Activated CD4-positive, alpha-beta T cell treated with anti-CD3 and anti-CD28 coated beads for 1 hour (primary cell): Measurements from ENCODE around the gene RGPD8.
A peak's percentile ranks its signal among the peaks of the same experiment; 100 is the strongest.
"Not testable (repeated sequence)": the region's sequence is repeated elsewhere in the genome, so short reads cannot be mapped to it uniquely, and the experiment has no call there.

Experiments used
- DNase-seq: peaks from one replicate; pipeline ENCODE4 v3.0.0-alpha.2; 2020

The RGPD8 gene

DNA sequence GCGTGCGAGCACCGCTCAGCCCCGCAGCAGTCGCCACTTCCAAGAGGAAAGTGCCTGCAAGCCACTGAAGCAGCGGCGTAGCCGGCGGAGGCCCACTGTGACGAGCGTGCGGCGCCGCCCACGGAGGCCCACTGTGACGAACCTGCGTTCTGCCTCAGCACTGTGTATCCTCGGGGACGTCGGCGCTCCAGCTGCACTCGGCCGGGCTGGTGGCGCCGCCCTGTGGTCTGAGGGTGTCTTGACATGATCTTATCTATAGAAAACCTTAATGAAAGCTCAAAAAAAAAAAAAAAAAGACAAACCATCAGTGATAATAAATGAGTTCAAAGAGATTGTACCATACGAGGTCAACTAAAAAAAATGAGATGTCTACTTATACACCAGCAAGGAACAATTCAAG lies at the start of gene RGPD8:
Gene RGPD8 (minus strand): TSS at position 166 of the 400 bp plus-strand sequence. CDS start 192 bp downstream, outside the sequence.
- DNase-seq, result peak; percentile 80

DNA sequence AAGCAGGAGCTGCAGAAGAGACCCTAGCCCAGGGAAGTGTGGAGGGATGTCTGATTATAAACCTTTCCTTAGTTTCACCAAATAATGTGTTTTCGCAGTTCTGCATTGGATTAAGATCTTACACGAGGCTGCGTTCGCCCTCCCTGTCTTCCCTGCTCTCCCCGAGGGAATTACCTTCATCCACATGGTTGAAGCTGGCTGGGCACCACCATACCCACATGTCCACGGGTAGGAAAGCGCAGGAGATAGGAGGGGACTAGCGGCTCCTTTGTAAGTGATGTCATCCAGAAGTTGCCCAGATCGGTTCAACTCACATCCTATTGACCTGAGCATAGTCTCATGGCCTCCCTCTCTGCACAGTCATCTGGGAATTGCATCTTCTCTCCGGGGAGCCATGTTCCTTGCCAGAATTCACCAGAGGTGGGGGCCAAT lies 49.6 kb upstream of the RGPD8 start:
- DNase-seq, result no peak

DNA sequence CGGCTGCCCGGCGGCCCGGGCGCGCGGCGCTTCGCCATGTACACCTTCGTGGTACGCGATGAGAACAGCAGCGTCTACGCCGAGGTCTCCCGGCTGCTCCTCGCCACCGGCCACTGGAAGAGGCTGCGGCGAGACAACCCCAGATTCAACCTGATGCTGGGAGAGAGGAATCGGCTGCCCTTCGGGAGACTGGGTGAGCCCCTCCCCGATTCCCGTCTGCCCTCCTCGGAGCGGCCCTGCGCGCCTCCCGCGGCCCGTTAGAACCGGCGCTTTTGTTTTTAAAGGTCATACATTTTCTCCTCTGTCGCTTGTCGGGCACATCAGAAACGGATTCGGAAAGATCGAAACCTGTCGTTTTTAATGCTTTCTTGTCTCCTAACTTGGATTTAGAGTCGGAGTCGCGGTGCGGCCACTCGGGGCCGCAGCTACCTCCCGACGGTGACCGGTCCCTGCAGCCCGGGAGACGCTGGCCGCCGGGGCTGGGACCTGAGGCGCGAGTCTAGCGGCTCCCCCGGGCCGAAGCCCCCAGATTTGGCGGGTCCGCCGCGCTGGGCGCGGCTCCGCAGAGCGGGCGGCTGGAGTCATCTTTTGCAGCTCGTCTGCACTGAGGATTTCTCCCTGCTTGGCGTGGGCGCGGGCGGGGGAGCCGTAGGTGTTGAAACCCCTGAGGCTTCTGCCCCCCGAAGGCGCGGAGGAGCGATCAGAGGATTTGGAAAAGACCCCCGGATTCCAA lies 49.0 kb upstream of the RGPD8 start:
- peak; percentile 11 for DNase-seq

DNA sequence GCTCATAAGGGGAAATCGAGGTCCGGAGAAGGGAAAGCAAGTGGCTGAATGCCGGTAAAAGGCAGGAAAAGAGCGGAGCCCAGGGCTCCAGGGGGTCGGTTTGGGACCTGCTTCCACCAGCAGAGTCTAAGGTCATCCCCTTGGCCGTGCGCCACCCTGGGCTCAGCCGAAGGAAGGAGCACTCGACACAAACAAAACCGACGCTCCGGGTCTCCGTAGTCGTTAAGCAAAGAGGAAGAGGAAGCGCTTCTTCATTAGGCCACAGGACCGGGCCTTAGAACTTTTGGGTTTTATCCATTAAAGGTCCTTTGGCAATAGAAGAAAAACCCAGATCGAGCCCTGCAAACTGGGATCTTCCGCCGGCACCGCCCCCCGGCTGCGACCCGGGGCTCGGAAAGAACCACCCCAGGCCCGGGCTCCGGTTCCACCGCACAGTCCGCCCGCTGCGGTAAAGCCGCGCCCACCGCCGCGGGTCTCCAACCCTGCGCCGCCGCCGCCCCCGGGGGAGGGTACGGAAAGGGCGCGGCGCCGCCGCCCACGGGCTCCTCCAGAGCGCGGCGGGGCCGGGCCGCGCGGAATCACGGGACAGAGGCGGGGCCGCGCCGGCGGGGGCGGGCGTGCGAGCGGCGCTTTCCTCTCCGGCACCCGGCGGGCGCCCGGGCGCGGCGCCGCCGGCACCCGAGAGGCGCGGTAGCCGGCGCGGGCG lies 48.2 kb upstream of the RGPD8 start, which contains the start of gene TTL:
Gene TTL (plus strand): TSS at position 629 of the 706 bp plus-strand sequence. CDS start 189 bp downstream, outside the sequence.
- peak; percentile 70 for DNase-seq

DNA sequence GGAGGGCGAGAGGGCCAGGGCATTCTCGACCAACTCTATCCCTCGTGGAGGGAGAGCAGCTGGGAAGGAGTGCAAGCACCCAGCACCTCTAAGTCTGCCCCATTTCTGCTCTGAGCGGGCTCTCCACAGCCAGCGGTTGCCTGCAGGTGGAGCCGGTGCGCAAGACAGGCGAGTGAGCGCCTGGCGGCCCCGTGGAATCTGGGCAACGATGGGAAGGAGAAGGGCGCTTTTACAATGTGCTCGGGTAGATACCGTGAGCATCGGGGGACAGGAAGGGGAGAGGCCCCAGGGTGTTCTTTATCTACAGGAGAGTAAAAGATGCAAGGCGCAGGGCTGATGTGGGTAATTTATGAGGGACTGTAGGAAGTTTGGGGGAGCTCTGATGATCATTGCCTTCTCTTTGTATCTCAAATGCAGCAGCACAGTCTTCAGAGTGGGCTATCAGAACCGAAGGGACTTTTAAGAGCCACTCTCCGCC lies 47.6 kb upstream of the RGPD8 start:
- DNase-seq, result peak; percentile 72

DNA sequence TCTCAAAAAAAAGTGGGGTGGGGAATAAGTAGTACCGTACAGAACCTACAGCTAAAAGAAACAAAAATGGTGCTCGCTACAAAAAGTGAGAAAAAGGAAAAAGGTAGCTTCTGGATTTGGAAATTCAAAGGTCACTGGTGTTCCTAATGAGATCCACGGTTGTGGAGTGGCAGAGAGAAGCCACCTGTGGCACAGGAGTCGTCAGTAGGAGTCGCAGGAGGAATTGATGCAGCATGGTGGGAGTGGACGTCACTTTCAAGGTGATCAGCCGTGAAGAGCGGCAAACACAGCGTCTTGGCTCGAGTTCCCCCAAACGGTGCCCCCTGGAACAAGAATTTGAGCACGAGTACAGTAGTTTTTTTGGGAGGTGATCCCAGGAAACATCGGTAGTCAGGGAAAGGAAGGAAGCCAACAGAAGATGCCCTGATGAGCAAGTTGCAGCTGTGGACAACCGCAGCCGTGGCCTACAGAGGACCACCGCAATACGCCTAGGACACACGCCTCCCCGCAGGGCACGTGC lies 47.1 kb upstream of the RGPD8 start:
- DNase-seq, result peak; percentile 9

DNA sequence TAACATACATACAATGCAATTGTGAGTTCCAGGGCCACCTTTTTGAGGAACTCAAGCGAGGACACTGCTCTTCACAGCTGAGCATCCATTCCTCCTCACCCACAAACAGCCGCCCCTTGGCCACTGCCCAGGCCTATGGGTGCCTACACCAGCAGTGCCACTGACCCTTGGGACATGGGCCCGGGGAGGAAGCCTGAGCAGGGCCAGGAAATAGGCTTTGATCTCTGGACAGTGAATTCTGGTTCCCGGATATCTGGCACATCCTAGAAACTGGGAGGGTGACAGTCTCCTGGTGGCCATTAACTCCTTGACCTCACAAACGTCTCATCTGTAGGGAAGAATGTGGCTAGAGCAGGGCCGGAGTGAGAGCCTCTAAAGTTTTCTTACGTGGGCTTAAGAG lies 43.0 kb upstream of the RGPD8 start:
- no peak for DNase-seq

DNA sequence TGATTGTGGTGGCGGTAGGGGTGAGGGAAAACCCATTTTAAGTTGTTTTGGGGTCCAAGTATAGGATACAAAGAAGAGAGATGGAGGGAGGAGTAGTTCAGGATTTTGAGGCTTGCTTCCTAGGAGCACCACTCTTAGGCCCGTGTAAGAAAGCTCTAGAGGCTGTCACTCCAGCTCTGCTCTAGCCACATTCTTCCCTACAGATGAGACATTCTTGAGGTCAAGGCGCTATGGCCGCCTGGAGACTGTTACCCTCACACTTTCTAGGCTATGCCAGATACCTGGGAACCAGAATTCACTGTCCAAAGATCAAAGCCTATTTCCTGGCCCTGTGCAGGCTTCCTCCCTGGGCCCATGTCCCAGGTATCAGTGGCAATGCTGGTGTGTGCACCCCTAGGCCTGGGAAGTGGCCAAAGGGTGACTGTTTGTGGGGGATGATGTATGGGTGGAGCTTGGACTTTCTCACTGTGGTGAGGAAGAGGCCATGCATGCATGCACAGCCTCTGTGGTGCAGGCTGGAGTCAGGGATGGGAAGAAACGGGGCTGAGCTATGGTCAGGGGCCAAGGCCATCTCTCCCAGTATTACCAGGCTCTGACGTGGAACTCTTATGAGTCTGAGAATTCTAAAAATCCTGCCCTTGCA lies 41.5 kb upstream of the RGPD8 start:
- DNase-seq, result no peak

DNA sequence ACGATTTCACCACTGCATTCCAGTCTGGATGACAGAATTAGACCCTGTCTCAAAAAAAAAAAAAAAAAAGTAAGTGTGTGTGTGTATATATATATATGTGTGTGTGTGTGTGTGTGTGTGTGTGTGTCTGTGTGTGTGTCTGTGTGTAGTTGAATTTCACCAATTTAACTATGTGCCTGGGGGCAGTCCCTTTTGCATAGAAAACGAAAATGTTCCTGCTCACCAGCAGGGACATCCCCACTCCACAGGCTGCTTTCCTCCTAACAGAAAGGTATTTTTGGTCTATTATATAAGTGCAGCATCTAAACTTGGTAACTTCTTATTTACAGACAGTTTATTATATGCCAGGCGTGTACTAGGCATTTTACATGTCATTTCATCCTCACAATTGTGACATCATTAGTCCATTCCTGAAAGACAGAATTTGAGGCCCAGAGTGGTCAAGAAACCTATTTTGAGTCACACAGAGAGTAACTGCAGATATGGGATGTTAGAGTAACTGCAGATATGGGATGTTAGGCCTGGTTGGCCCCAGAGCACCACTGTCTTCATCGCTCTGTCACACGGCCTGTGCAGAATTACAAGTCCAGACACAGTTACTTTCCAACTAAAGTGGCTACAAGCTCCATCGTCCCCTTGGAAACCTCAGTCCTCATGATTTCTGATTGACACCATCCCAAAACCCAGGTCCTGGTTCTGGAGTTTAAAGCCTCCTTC lies 39.3 kb upstream of the RGPD8 start:
- DNase-seq, result no peak

DNA sequence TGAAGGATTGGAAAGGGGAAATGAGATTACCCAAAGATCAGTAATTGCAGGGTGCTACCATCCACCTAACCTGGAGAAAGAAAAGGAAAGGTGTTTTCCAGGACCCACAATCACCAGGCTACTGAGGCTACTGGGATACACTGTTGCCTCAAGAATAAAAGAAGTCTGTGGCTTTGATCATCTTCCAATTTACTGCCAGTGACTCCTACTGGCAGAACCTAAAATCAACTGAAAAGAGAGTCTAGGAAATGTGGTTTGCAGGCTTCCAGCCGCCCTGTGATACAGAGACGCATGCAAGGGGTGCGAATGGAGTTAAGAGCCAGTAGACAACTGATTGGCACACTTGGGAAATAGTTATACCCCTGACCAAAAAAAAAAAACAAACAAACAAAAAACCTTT lies 31.9 kb upstream of the RGPD8 start:
- no peak for DNase-seq

DNA sequence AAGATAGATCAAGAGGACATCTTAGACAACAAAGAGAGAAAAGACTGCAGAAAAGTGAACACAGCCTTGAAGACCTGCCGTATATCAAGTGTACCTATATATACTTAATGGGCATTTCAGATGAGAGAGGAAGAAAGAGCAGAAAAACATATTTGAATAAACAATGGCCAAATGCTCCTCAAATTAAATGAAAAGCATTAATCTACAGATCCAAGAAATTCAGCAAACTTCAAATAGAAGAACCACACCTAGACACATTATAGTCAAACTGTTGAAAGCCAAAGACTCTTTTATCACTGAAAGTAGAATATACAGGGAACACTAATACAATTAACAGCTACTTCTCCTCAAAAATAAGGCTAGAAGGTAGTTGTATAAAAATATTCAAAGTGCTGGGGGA lies 29.8 kb upstream of the RGPD8 start:
- no peak for DNase-seq

DNA sequence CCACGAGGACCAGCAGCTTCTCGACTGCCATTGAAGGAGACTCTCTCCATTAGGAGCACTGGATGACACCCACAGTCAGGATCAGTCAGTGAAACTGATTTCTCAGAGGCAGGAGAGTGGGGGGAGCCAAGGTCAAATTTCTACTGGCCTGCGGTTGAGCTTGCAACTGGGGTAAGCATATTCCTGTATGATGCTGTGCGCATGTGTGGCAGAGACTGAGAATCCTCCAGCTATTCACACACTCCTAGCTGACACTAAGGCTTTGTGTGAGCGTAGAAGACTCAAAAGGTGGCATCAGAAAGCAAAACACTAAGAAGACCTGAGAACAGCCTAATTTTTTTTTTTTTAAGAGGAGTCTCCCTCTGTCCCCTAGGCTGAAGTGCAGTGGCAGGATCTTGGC lies 28.7 kb upstream of the RGPD8 start:
- DNase-seq, result no peak

DNA sequence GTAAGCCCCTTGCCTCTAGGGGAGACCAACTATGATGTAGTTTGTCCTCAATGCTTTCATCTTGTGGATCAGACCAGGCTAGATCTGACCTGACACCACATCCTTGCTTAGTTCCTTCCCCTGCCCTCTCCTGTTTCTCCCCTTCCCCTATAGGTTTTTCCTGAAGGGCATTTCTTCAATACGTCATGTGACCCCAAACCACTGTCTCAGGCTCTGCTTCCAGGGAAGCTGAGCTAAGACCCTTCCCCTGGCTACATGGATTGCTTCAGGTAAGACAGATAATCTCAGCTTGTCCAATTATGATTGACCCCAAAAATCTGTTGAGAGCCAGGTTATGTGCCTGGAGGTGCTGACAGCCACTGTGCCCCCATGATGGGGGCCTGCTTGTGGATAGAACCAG lies 25.9 kb upstream of the RGPD8 start:
- DNase-seq, result no peak

DNA sequence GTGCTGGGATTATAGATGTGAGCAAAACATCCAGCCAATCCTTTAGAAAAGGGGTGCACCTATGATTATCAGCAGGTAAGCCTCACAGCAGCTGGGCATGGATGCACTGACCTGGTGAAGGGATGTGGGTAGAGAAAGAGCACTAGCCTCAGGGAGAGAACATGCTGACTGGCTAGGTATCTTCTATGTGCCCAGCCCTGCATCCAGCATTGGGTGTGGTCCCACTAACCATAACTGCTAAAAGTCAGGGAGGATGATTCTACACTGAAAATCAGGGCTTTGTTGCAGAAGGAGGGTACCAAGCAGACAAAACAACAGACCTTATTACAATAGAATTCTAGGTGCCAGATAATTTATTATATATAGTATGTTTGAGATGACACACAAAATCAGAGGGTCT lies 21.1 kb upstream of the RGPD8 start:
- DNase-seq, result no peak

DNA sequence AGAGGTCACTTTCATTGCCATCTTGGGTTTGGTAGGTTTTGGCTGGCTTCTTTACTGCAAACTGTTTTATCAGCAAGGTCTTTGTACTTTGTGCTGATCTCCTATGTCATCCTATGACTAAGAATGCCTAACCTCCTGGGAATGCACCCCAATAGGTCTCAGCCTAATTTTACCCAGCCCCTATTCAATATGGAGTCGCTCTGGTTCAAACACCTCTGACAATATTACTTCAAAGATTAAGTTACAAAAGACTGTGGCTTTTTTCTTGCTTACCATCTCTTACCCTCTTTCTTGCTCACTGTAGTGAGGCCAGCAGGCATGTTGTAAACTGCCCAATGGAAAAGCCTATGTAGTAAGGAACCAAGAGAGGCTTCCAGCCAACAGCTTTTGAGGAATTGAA lies 17.9 kb upstream of the RGPD8 start:
- no peak for DNase-seq

DNA sequence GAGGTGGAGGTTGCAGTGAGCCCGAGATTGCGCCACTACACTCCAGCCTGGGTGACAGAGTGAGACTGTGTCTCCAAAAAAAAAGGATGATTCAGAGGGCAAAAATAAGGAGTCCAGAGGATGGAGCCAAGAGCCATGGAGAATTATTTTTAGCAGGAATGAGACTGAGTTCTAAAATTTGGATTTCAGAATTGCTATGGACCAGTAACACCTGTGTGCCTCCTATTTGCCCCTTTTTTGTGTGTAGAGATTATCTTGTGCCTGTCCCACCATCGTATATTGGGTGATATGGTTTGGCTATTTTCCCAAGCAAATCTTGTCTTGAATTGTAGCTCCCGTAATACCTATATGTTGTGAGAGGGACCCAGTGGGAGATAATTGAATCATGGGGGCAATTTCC lies 16.4 kb upstream of the RGPD8 start:
- DNase-seq, result no peak

DNA sequence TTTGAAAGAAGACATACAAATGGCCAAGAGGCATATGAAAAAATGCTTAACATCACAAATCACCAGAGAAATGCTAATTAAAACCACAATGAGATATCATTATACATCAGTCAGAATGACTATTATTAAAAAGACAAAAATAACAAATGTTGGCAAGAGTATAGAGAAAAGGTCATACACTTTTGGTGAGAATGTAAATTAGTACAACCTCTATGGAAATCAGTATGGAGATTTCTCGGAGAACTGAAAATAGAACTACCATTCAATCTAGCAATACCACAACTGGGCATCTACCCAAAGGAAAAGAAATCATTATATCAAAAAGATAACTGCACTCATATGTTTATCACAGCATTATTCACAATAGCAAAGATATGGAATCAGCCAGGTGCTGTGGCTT lies 10.8 kb upstream of the RGPD8 start:
- DNase-seq, result not testable (repeated sequence)

DNA sequence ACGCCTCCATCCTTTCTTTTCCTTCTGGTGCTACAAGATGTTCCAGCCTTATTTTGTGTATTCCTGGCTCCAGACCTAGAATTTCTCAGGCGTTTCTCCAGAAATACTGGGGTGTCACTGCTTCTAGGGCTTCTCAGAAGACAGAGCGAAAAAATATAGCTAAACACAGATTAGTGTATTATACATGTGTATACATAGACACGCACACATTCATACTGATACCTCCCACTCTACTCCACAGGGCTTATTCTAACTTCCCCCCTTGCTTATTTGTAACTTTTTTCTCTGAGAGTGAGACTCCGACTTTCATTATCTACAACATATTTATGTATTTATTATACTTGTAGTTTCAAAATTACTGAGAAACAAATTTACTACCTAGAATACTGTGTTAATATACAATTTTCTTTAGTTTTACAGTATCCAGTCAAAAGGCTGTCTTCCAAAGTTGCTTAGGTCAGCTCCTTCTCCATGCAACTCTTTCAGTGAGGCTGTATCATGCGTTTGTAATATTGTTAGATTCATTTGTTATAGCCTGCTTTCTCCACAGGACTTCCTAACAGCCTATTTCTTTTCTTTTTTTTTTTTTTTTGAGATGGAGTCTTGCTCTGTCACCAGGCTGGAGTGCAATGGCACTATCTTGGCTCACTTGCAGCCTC lies 5.3 kb upstream of the RGPD8 start:
- not testable (repeated sequence) for DNase-seq

DNA sequence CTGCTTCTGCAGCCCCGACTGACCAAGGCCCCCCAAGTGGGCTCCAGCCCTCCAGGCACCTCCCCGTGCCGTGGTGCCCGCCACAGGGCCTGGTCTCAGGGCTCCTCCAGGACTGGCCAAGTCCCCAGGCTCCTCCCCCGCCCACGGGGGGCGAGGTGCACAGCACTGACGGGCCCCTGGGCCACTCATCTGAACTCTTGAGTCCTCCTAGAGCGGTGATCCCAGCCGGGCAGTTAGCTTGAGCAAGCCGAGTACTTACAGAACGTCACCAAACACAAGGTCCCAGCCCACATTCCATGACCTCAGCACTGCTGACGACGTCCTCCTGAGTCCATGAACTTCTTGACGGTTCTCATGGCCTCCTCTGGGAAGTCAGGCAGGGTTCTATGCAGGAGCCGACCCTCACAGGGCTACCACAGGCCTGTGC lies 4.0 kb upstream of the RGPD8 start:
- DNase-seq, result not testable (repeated sequence)

DNA sequence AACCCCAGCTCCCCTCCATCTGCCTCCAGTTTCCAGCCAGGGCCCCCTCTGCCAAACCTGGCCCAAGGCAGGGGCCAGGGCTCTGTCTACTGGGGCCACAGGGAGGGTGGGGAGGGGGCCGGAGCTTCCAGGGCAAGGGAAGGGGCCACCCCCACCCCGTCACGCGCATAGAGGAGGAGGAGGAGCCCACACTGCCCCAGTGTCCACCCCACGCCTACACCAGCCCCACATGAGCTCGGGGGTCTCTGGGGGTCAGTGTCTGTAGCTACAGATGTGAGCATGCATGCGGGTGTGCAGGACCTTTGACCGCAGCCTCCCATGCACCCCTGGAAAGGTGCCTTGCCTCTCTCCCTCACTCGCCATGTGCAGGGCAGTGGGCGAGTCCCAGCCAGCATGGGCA lies 3.5 kb upstream of the RGPD8 start:
- DNase-seq, result not testable (repeated sequence)

DNA sequence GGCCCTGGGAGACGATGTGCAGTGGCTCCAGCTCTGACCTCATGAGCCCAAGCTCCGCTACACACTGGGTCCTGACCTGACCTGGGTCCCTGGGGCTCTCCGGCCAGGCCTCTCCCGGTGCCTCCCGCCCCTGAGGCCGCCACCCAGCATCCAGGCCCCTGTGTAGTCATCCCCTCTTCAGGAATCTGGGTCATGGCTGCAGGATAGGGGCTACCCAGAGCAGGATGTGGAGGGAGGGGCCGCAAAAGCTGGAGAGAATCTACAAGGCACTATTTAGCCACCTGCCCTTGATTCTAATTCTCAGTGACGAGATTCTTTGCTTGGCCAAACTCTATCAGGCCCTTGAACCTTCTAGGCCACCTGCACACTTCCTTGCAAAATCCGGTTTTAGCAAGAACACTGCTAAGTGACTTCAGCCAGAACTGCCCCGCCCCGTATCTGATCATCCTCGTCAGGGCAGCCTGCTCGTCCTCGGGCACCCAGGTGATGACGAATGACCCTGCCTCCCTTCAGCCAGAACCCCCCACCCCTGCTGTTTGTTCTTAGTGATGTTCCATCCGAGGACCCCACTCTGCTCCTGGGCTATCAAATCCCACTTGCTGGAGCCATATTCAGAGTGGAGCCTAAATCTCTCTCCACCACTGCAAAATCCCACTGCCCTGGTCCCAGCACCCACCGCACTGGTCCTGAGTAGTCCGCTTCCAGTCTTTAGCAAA lies 2.4 kb upstream of the RGPD8 start:
- DNase-seq, result not testable (repeated sequence)
